Stimulated activated naive B cell treated with anti-CD40 and anti-IgM and Interleukin-4, amounts not matched to agents 10 μg/mL and 1 μg/mL and 100 μg/mL, for 72 hours (primary cell): ENCODE measurements around the gene RFX2.
"Not testable (repeated sequence)": the region's sequence is repeated elsewhere in the genome, so short reads cannot be mapped to it uniquely, and the experiment has no call there.

ENCODE experiments used
- ATAC-seq, 2 donors: fragments of 150-1000 bp; cut with Tn5 transposase; replicated peaks; 2 replicates each; pipeline ENCODE4 v1.10.0; 2021; ENCODE audit warnings: moderate library complexity in 1 of 2
- DNase-seq: peaks from one replicate; pipeline ENCODE4 v3.0.0; 2021
- H3K27ac Mint-ChIP-seq: one replicate; pipeline ENCODE4 v1.8.0; 2022; ENCODE audit warnings: mild to moderate bottlenecking, mixed read lengths
- H3K27me3 Mint-ChIP-seq, 2 donors: one replicate each; pipeline ENCODE4 v1.8.0; 2022; ENCODE audit warnings: mixed read lengths in 2 of 2
- H3K36me3 Mint-ChIP-seq, 2 donors: one replicate each; pipeline ENCODE4 v1.8.0; 2022; ENCODE audit warnings: mixed read lengths in 2 of 2, mild to moderate bottlenecking in 1 of 2
- H3K4me1 Mint-ChIP-seq, 2 donors: one replicate each; pipeline ENCODE4 v1.8.0; 2022; ENCODE audit warnings: mixed read lengths in 2 of 2, mild to moderate bottlenecking in 1 of 2
- H3K4me3 Mint-ChIP-seq, 2 donors: one replicate each; pipeline ENCODE4 v1.8.0; 2022; ENCODE audit warnings: mild to moderate bottlenecking in 2 of 2, mixed read lengths in 2 of 2, moderate library complexity in 1 of 2
- H3K9me3 Mint-ChIP-seq, 2 donors: one replicate each; pipeline ENCODE4 v1.8.0; 2022; ENCODE audit warnings: mixed read lengths in 2 of 2, mild to moderate bottlenecking in 1 of 2

The RFX2 gene

GRCh38 chr19:6039566-6040225 lies 70.6 kb downstream of the RFX2 start:
- Mint-ChIP-seq H3K9me3 (no peaks in the 10 kb centered on the region), H3K36me3 (no peaks in the 10 kb centered on the region), H3K4me1 (peaks cover 29 to 54% of the 10 kb centered on the region in 2 donors), H3K4me3 (peak overlapping the region; percentile 39 to 70), H3K27ac (peak overlapping the region; percentile 93), H3K27me3 (no peaks in the 10 kb centered on the region)
- ATAC-seq (peak; percentile 29 to 45), DNase-seq (peak; percentile 25)

DNA sequence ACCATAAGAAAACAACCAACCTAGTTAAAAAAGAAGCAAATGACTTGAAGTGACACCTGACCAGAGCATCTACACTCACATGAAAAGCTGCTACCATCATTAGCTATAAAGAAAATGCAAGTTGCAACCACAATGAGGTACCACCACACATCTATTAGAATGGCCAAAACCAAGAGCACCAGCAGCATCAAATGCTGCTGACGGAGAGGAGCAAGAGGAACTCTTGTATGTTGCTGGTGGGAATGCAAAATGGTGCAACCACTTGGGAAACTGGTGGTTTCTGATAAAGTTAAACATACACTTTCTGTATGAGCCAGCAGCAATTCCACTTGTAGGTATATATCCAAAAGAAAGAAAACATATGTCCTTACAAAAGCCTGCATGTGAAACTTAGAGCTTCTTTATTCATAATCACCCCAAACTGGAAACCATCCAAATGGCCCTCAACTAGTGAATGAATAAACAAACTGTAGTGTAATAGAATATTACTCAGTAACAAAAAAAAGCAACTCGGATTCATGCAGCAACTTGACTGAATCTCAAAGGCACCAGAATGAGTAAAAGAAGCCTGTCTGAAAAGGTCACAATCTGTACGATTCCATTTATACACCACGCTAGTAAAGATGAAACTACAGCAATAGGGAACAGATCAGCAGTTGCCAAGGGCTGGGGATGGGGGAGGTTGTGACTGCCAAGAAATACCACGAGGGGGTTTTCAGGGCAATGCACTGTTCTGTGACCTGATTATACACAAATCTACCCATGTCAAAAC lies 71.5 kb downstream of the RFX2 start:
- ATAC-seq = peak; percentile 93 to 95
- H3K27ac Mint-ChIP-seq = peak overlapping the region; percentile 93
- H3K4me1 Mint-ChIP-seq = peaks cover 29 to 54% of the 10 kb centered on the region in 2 donors
- H3K4me3 Mint-ChIP-seq = peak overlapping the region; percentile 67 to 70
- DNase-seq = peak; percentile 80
- H3K36me3 Mint-ChIP-seq = no peaks in the 10 kb centered on the region
- H3K27me3 Mint-ChIP-seq = no peaks in the 10 kb centered on the region
- H3K9me3 Mint-ChIP-seq = no peaks in the 10 kb centered on the region

- Mint-ChIP-seq H3K9me3 (no peaks in the 10 kb centered on the region), H3K27ac (no peak overlapping the region), H3K4me1 (peaks cover 18 to 37% of the 10 kb centered on the region in 2 donors), H3K36me3 (no peaks in the 10 kb centered on the region), H3K27me3 (no peaks in the 10 kb centered on the region), H3K4me3 (no peak overlapping the region)
- ATAC-seq (no peak), DNase-seq (no peak)
Observed at GRCh38 chr19:6035026-6035425, 75.3 kb downstream of the RFX2 start.

DNA sequence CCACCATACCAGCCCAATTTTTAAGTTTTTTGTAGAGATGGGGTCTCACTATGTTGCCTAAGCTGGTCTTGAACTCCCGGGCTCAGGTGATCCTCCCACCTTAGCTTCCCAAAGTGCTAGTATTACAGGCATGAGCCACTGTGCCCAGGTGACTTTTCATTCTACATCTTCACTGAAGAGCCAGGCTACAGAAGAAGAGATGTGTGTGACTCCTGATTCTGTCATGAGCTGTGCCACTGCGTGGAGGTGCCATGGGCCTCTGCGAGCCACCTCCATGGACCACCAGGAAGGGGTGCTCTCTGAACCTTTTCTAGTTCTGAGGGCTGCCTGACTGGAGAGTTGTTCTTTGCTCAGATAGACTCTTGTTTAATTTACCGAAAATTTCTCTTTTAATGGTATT lies 75.8 kb downstream of the RFX2 start:
- H3K4me3 Mint-ChIP-seq = no peak overlapping the region
- H3K9me3 Mint-ChIP-seq = no peaks in the 10 kb centered on the region
- ATAC-seq (no peak), DNase-seq (no peak)
- H3K36me3 Mint-ChIP-seq = no peaks in the 10 kb centered on the region
- H3K27ac Mint-ChIP-seq = no peak overlapping the region
- peaks cover 13 to 32% of the 10 kb centered on the region in 2 donors for H3K4me1 Mint-ChIP-seq
- no peaks in the 10 kb centered on the region for H3K27me3 Mint-ChIP-seq

DNA sequence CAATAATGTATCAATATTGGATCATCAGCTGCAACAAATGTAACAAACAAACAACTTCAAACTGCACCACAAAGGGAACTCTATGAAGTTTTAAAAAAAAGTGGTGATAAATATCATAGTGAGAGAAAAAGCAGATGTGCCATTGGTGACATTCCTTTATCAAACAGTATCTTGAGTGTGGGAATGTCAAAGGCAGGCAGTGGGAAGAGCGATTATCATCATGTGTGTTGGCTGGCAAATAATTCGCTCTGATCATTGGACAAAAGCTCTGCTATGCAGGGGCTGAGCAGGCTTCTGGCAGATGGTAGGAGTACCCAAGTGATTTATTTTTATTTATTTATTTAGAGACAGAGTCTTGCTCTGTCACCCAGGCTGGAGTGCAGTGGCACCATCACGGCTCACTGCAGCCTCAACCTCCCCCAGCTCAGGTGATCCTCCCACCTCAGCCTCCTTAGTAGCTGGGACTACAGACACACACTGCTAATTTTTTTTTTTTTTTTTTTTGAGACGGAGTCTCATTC lies 76.5 kb downstream of the RFX2 start:
- DNase-seq = no peak
- no peak overlapping the region for H3K27ac Mint-ChIP-seq
- H3K9me3 Mint-ChIP-seq = no peaks in the 10 kb centered on the region
- peaks cover 8 to 25% of the 10 kb centered on the region in 2 donors for H3K4me1 Mint-ChIP-seq
- no peaks in the 10 kb centered on the region for H3K27me3 Mint-ChIP-seq
- no peak for ATAC-seq
- no peaks in the 10 kb centered on the region for H3K36me3 Mint-ChIP-seq
- no peak overlapping the region for H3K4me3 Mint-ChIP-seq

DNA sequence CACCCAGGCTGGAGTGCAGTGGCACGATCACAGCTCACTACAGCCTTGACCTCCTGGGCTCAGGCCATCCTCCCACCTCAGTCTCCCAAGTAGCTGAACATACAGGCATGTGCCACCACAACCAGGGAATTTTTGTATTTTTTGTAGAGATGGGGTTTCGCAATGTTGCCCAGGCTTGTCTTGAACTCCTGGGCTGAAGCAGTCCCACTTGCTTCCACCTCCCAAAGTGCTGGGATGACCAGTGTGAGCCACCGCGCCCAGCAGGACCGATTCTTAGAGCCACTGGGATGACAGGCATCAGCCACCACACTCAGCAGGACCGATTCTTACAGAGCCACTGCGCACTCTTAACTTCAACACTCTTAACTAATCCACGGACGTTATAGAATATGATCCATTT lies 77.5 kb downstream of the RFX2 start:
- no peak for DNase-seq
- no peak overlapping the region for H3K27ac Mint-ChIP-seq
- peaks cover 5 to 15% of the 10 kb centered on the region in 2 donors for H3K4me1 Mint-ChIP-seq
- H3K36me3 Mint-ChIP-seq = no peaks in the 10 kb centered on the region
- no peak overlapping the region for H3K4me3 Mint-ChIP-seq
- no peak for ATAC-seq
- no peaks in the 10 kb centered on the region for H3K9me3 Mint-ChIP-seq
- no peaks in the 10 kb centered on the region for H3K27me3 Mint-ChIP-seq

GRCh38 chr19:6032381-6032780 lies 77.9 kb downstream of the RFX2 start:
- Mint-ChIP-seq H3K4me1 (peaks cover 2 to 12% of the 10 kb centered on the region in 2 donors), H3K4me3 (no peak overlapping the region), H3K27me3 (no peaks in the 10 kb centered on the region), H3K36me3 (no peaks in the 10 kb centered on the region), H3K9me3 (no peaks in the 10 kb centered on the region), H3K27ac (no peak overlapping the region)
- ATAC-seq = no peak
- no peak for DNase-seq

- Mint-ChIP-seq H3K27ac (no peak overlapping the region), H3K9me3 (no peaks in the 10 kb centered on the region), H3K4me3 (no peak overlapping the region), H3K36me3 (no peaks in the 10 kb centered on the region), H3K27me3 (no peaks in the 10 kb centered on the region), H3K4me1 (no peaks in the 10 kb centered on the region)
- DNase-seq = no peak
- no peak for ATAC-seq
Observed at GRCh38 chr19:6030214-6030507, 80.1 kb downstream of the RFX2 start.

DNA sequence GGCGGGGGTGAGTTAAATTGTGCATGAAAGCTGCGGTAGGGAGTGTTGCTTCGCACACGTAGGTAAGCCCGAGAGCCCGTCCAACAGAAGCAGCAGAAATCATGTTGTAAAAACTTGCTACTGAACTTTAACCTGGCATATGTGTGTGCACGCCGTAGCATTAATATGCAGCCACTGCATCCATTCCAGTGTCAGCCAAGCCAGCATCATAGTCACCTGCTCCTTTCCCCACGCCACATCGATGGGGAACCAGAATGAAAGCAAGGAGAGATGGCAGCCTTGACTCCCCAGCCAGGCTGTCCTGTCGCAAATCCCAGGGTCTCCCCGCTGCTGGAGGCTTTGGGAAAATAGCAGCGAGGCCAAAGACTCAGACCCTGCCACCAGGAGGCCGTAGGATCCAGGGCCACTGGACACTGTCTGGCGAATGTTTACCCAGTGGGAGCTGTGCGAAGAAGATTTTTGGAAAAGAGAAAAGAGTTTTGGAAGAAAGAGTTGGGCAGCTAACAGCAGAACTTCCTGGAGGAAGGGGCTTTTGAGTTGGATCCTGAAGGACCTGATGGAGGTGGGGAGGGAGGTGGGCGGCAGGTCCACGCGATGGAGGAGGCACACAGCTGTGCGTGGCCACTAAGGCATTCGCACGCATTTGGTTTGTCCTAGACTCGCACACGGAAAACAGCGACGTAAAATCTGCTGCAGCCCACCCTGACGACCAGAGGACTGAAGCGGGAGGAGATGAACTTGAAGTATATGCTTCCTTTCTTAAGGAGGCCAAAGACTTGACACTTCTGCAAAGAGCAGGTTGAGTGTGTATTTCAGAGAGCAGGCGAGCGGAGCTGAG lies 83.7 kb downstream of the RFX2 start:
- H3K4me1 Mint-ChIP-seq = peaks cover 7 to 13% of the 10 kb centered on the region in 2 donors
- DNase-seq (no peak), ATAC-seq (no peak)
- H3K36me3 Mint-ChIP-seq = peaks cover 0 to 1% of the 10 kb centered on the region in 2 donors
- no peak overlapping the region for H3K4me3 Mint-ChIP-seq
- H3K27ac Mint-ChIP-seq = no peak overlapping the region
- peaks cover 13 to 19% of the 10 kb centered on the region in 2 donors for H3K27me3 Mint-ChIP-seq
- no peaks in the 10 kb centered on the region for H3K9me3 Mint-ChIP-seq

- not testable (repeated sequence) for DNase-seq, H3K36me3 Mint-ChIP-seq, H3K27ac Mint-ChIP-seq, ATAC-seq, H3K9me3 Mint-ChIP-seq, H3K4me3 Mint-ChIP-seq
- H3K27me3 Mint-ChIP-seq = peaks cover 17 to 24% of the 10 kb centered on the region in 2 donors
- H3K4me1 Mint-ChIP-seq = peaks cover 7 to 13% of the 10 kb centered on the region in 2 donors
Observed at GRCh38 chr19:6024756-6025155, 85.5 kb downstream of the RFX2 start.

DNA sequence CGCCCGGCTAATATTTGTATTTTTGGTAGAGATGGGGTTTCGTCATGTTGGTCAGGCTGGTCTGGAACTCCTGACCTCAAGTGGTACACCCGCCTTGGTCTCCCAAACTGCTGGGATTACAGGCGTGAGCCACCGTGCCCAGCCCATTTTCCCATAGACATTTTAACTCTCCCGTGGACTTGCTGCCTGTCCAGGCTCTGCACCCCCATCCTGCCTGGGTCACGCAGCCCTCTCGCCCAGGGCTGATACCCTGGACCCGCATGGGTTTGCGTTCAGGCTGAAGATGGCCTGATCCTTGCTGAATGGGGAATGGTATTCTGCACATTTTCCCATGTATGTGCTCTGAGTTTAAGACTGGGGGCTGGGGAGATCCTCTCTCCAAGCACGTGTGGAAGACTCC lies 86.4 kb downstream of the RFX2 start:
- ATAC-seq = no peak
- H3K27ac Mint-ChIP-seq = no peak overlapping the region

DNA sequence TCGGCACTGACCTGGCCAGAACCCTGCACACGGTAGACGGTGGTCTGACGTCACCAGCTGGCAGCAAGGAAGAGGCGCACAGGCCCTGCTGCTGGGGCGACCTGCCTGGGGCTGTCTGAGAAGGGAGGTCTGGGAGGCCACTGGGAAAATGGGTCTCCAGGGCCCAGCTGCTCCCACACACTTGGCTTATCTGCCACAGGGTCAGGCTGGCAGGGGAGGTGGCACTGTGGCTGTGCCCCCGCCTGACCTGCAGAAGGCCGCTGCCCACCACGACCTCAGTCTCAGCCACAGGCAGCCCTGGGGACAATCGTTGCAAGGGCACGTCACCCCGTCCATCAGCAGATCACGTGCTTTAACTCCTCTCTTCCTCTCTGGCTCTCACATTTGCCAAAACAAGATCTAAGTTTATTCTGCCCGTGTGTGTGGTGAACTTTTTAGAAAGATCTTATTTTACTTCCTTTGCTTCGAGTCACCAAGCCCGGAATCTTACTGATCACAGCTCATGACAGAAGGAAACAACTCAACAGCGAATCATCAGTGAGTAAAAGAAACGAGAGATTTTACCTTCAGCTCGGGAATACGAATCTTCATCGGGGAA lies 87.1 kb downstream of the RFX2 start:
- H3K9me3 Mint-ChIP-seq = no peaks in the 10 kb centered on the region
- peaks cover 7 to 13% of the 10 kb centered on the region in 2 donors for H3K4me1 Mint-ChIP-seq
- H3K27me3 Mint-ChIP-seq = peaks cover 17 to 24% of the 10 kb centered on the region in 2 donors
- H3K27ac Mint-ChIP-seq = peak overlapping the region; percentile 56
- H3K36me3 Mint-ChIP-seq = peaks cover 0 to 1% of the 10 kb centered on the region in 2 donors
- H3K4me3 Mint-ChIP-seq = no peak overlapping the region
- DNase-seq (no peak), ATAC-seq (no peak)

More for the DNA sequence above, 86.4 kb downstream of the RFX2 start:
- Mint-ChIP-seq H3K4me3 (no peak overlapping the region), H3K9me3 (no peaks in the 10 kb centered on the region), H3K4me1 (peaks cover 7 to 13% of the 10 kb centered on the region in 2 donors), H3K36me3 (peaks cover 0 to 1% of the 10 kb centered on the region in 2 donors), H3K27me3 (peaks cover 17 to 24% of the 10 kb centered on the region in 2 donors)
- DNase-seq = no peak

- peak in 1 of 2 donors; percentile 16 for ATAC-seq
- peaks cover 7 to 13% of the 10 kb centered on the region in 2 donors for H3K4me1 Mint-ChIP-seq
- DNase-seq = no peak
- H3K27me3 Mint-ChIP-seq = peaks cover 17 to 24% of the 10 kb centered on the region in 2 donors
- H3K36me3 Mint-ChIP-seq = peaks cover 0 to 1% of the 10 kb centered on the region in 2 donors
- no peak overlapping the region for H3K4me3 Mint-ChIP-seq
- peak overlapping the region; percentile 51 for H3K27ac Mint-ChIP-seq
- H3K9me3 Mint-ChIP-seq = no peaks in the 10 kb centered on the region
Observed at GRCh38 chr19:6022570-6023064, 87.7 kb downstream of the RFX2 start.
